Stimulated activated naive CD4-positive, alpha-beta T cell treated with Interleukin-2 at 50 U/mL for 16 hours (primary cell): ENCODE results near the gene UNC5C.

ENCODE experiments used
- DNase-seq: peaks from one replicate; lab custom pipeline; 2025; lab: John Stamatoyannopoulos, UW

Gene UNC5C

GRCh38 chr4:95522682-95523530 lies 25.9 kb downstream of the UNC5C start:
- DNase-seq = no peak

- DNase-seq = no peak
Measured at GRCh38 chr4:95517576-95518345, 31.0 kb downstream of the UNC5C start.

- DNase-seq = no peak
Measured at GRCh38 chr4:95516528-95517017, 32.2 kb downstream of the UNC5C start.

- DNase-seq = no peak
Measured at GRCh38 chr4:95515589-95515988, 33.2 kb downstream of the UNC5C start.

GRCh38 chr4:95513022-95513421 lies 35.8 kb downstream of the UNC5C start:
- DNase-seq = no peak

GRCh38 chr4:95511477-95511876 lies 37.3 kb downstream of the UNC5C start:
- DNase-seq = no peak

GRCh38 chr4:95510877-95511276 lies 37.9 kb downstream of the UNC5C start:
- DNase-seq = no peak

- no peak for DNase-seq
Measured at GRCh38 chr4:95510145-95510544, 38.6 kb downstream of the UNC5C start.

GRCh38 chr4:95508421-95508820 lies 40.4 kb downstream of the UNC5C start:
- DNase-seq = no peak

GRCh38 chr4:95507561-95507960 lies 41.2 kb downstream of the UNC5C start:
- no peak for DNase-seq

- no peak for DNase-seq
Measured at GRCh38 chr4:95507147-95507546, 41.6 kb downstream of the UNC5C start.

GRCh38 chr4:95506264-95506663 lies 42.5 kb downstream of the UNC5C start:
- no peak for DNase-seq

GRCh38 chr4:95505799-95506198 lies 43.0 kb downstream of the UNC5C start:
- no peak for DNase-seq

- DNase-seq = no peak
Measured at GRCh38 chr4:95505151-95505550, 43.6 kb downstream of the UNC5C start.

- DNase-seq = no peak
Measured at GRCh38 chr4:95504501-95504900, 44.3 kb downstream of the UNC5C start.

GRCh38 chr4:95500361-95500760 lies 48.4 kb downstream of the UNC5C start:
- no peak for DNase-seq

GRCh38 chr4:95499291-95499696 lies 49.5 kb downstream of the UNC5C start:
- DNase-seq = no peak

GRCh38 chr4:95494186-95494585 lies 54.6 kb downstream of the UNC5C start:
- DNase-seq = no peak

- no peak for DNase-seq
Measured at GRCh38 chr4:95478679-95479078, 70.1 kb downstream of the UNC5C start.

GRCh38 chr4:95476121-95476520 lies 72.7 kb downstream of the UNC5C start:
- no peak for DNase-seq

GRCh38 chr4:95472534-95472933 lies 76.2 kb downstream of the UNC5C start:
- DNase-seq = no peak

GRCh38 chr4:95470622-95471021 lies 78.2 kb downstream of the UNC5C start:
- no peak for DNase-seq

GRCh38 chr4:95469617-95470016 lies 79.2 kb downstream of the UNC5C start:
- DNase-seq = no peak
